GM18498 (cell line): Measurements from ENCODE around the gene C1QTNF9B.
A peak's percentile ranks its signal among the peaks of the same experiment; 100 is the strongest.
"Not testable (repeated sequence)": the region's sequence is repeated elsewhere in the genome, so short reads cannot be mapped to it uniquely, and the experiment has no call there.

Experiments
- ATAC-seq: cut with Tn5 transposase; IDR thresholded peaks from one replicate; pipeline ENCODE4 v1.9.1; 2021; ENCODE audit warnings: mild to moderate bottlenecking, moderate library complexity; ENCODE audit not compliant: unreplicated experiment

Gene C1QTNF9B

DNA sequence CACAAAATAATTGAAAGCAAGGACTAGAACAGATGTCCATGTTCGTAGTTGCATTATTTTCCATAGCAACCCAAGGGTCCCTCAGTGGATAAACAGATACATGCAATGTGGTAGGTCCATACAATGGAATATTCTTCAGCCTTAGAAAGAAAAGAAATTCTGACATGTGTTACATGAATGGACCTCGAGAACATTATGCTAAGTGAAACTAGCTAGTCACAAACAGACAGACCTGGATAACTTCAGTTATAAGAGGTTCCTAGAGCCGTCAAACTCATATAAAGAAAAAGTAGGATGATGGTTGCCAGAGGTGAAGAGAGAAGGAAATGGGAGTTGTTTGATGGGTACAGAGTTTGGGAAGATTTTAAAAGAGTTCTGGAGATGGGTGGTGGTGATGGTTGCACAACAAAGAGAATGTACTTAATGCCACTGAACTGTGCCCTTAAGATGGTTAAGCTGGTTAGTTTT lies at the start of gene C1QTNF9B:
TSS of gene C1QTNF9B (minus strand) at position 51 of the 468 bp plus-strand sequence.
- ATAC-seq, result not testable (repeated sequence)

DNA sequence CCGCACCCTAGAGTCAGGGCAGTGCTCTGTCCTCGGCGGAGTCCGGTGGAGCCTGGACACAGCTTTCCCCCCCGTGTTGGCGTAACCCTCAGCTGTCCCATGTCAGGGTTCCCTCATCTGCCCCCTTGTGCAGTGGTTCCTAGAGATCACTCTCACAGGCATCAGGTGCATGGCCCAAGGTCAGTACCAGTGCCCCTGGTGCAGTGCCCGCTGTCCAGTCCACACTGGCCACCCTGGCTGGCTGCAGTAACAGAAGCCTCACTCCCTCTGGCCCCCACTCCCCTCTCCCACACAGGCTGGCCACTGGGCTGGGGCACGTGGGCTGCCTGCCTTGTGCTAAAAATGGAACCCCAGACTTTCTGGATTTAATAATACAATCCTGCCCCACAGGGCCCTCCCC lies 49.6 kb upstream of the C1QTNF9B start:
- no peak for ATAC-seq

DNA sequence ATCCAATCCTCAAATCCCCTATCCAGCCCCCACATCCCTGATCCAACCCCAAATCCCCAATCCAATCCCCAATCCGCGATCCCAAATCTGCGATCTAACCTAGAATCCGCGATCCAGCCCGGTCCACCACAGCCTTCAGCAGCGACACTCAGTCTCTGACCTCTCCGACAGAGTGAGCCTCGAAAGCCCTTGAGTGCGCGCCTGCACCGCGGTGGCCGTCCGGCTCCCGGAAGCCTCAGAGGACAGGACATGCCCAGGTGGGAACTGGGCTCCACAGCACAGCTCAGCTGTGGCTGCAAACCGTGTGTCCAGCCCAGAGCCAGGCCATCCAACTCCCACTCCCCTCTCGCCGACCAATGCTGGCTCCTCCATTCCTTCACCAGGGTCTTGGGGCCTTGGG lies 48.8 kb upstream of the C1QTNF9B start:
- ATAC-seq, result no peak

- no peak for ATAC-seq
Observed at GRCh38 chr13:23945612-23946011, 48.3 kb upstream of the C1QTNF9B start.

DNA sequence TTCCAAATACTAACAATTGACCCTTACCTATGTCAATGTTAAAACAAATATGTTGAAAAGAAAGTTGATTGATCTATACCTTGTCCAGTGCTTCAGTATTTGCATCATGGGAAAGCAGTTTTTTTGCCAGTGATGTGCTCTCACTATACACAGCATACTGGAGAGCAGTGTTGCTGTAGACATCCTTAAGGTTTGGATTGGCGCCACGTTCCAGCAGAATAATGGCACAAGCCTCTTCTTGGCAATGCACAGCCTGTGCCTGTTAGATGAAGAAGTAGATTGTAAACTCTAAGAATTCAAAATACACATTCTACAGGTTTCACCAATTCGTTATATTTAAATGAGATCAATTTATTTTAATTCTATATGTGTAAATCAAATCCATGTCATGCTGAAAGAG lies 43.9 kb upstream of the C1QTNF9B start:
- ATAC-seq, result no peak

- not testable (repeated sequence) for ATAC-seq
Observed at GRCh38 chr13:23939666-23940065, 42.4 kb upstream of the C1QTNF9B start.

GRCh38 chr13:23934520-23934919 lies 37.2 kb upstream of the C1QTNF9B start:
- no peak for ATAC-seq

- no peak for ATAC-seq
Observed at GRCh38 chr13:23928985-23929384, 31.7 kb upstream of the C1QTNF9B start.

DNA sequence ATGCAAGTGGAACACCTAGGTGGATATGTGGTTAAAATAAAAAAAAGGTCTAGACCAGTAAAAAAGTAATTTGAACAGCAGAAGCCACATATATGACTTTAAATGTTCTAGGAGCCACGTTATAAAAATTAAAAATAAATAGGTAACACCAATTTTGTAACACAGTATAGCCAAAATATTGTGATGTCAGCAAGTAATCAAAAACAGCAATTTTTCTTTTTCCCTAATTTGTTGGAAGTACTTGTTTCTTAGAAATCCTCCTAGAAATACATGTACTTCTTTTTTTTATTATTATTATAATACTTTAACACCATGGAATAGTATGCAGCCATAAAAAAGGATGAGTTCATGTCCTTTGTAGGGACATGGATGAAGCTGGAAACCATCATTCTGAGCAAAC lies 25.7 kb upstream of the C1QTNF9B start:
- ATAC-seq, result no peak

- no peak for ATAC-seq
Observed at GRCh38 chr13:23922005-23922932, 25.0 kb upstream of the C1QTNF9B start.

DNA sequence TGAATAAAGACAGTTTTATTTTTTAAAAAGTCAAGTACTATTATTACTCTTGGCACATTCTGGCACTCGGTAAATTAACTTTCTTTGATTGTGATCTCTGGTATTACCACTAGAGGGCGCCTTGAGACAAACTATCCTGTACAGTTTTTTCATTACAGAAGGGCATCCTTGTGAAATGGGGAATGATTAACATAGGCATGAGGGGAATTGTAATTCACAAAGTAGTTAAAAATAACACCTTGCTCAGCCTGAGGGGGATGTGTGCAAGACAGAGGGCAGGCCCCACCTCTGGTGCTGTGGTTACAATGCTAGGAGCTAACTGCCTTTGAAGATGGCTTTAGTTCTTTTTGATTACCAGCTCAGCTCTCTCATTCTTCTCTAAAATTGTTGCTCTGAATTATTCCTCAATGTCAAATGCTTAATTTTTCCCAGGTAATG lies 24.2 kb upstream of the C1QTNF9B start:
- no peak for ATAC-seq

DNA sequence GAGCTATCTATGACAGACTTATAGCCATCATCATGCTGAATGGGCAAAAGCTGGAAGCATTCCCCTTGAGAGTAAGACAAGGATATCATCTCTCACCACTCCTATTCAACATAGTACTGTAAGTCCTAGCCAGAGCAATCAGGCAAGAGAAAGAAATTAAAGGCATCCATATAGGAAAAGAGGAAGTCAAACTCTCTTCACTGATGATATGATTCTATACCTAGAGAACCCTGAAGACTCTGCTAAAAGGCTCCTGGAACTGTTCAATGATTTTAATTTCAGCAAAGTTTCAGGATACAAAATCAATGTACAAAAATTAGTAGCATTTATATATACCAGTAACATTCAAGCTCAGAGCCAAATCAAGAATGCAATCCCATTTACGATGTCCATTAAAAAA lies 21.7 kb upstream of the C1QTNF9B start:
- no peak for ATAC-seq

DNA sequence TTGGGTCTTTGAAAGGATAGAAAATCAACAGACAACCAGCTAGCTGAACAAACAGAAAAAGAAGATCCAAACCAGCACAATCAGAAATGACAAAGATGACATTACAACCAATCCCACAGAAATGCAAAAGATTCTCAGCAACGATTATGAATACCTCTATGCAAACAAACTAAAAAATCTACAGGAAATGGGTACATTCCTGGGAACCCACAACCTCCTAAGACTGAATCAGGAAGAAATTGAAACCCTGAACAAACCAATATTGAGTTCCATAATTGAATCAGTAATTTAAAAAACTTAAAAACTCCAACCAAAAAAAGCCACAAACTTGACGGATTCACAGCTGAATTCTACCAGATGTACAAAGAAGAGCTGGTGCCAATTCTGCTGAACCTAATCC lies 20.9 kb upstream of the C1QTNF9B start:
- ATAC-seq, result no peak

GRCh38 chr13:23915308-23915707 lies 18.0 kb upstream of the C1QTNF9B start:
- no peak for ATAC-seq

GRCh38 chr13:23912469-23912868 lies 15.2 kb upstream of the C1QTNF9B start:
- no peak for ATAC-seq

GRCh38 chr13:23909606-23910005 lies 12.3 kb upstream of the C1QTNF9B start:
- ATAC-seq, result no peak

GRCh38 chr13:23905766-23906165 lies 8.5 kb upstream of the C1QTNF9B start:
- no peak for ATAC-seq

- ATAC-seq, result no peak
Observed at GRCh38 chr13:23903906-23904280, 6.6 kb upstream of the C1QTNF9B start.

GRCh38 chr13:23902975-23903905 lies 5.9 kb upstream of the C1QTNF9B start:
- ATAC-seq, result no peak

DNA sequence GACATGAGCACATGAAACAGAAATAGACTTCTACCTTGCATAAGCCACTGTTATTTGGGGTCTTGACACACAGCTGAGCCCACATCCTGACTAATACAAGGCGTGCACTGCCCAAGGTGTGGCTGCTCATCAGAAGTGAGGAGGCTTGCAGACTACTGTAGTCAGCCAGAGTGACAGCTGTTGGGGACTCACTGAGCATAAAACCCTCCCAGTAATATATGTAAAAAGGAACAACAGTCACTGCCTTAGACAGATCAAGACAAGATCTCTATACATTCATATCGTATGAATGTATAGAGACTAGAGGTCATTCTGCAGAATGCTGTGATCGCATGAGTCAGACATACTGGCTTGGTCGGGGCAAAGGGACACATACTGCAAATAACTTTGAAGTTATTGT lies 4.1 kb upstream of the C1QTNF9B start:
- ATAC-seq, result no peak

DNA sequence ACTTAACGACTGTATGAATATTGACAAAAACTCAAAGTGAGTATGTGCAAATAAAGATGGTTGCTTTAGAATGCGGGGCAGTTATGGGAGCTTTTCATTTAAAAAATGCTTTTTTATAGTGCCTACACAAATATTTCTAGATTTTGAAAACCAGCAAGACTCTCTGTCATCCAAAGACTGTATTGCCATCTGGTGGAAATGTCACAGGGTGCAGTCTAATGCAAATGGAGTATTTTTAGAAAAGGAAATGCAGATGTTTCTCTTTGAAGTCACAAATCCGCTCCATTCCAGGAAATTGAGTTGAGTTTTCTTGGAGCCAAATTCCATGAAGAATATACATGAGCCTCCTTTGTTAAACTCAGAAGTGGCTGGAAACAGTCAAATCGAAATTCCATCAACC lies 2.3 kb upstream of the C1QTNF9B start:
- ATAC-seq, result peak; percentile 62
